H9 (cell line): ENCODE results near the gene ULK4. TPM values are rescaled to one million over a fixed set of nuclear protein-coding genes. Genes with fewer than 3 reads are reported as not detected.

Experiments used
- DNase-seq: peaks from one replicate; pipeline ENCODE4 v3.0.0-alpha.2; 2017
- H2AFZ ChIP-seq: one replicate; pipeline ENCODE4 v1.6.1; 2013; ENCODE audit warnings: mild to moderate bottlenecking, low read length, control low read depth, moderate library complexity
- H2AK5ac ChIP-seq: 2 replicates; pipeline ENCODE4 v1.6.1; 2013; ENCODE audit warnings: low read length, control low read depth, mixed read lengths; ENCODE audit not compliant: insufficient read length
- H2BK120ac ChIP-seq: one replicate; pipeline ENCODE4 v1.6.1; 2013; ENCODE audit warnings: low read depth, mild to moderate bottlenecking, low read length, control low read depth, inconsistent platforms; ENCODE audit not compliant: poor library complexity, severe bottlenecking
- H2BK12ac ChIP-seq: 2 replicates; pipeline ENCODE4 v1.6.1; 2013; ENCODE audit warnings: low read length, control low read depth, mixed read lengths, low read depth; ENCODE audit not compliant: insufficient read length
- H2BK15ac ChIP-seq: 2 replicates; pipeline ENCODE4 v1.6.1; 2013; ENCODE audit warnings: low read depth, low read length, control low read depth
- H2BK20ac ChIP-seq: one replicate; pipeline ENCODE4 v1.6.1; 2013; ENCODE audit warnings: low read depth, mild to moderate bottlenecking, low read length, control low read depth, inconsistent platforms; ENCODE audit not compliant: poor library complexity, severe bottlenecking
- H2BK5ac ChIP-seq: 2 replicates; pipeline ENCODE4 v1.6.1; 2013; ENCODE audit warnings: low read length, control low read depth, mixed read lengths; ENCODE audit not compliant: insufficient read length
- H3K14ac ChIP-seq: 2 replicates; pipeline ENCODE4 v1.6.1; 2013; ENCODE audit warnings: low read length, control low read depth; ENCODE audit not compliant: insufficient read depth
- H3K18ac ChIP-seq: 2 replicates; pipeline ENCODE4 v1.6.1; 2013; ENCODE audit warnings: low read depth, mild to moderate bottlenecking, mixed read lengths, low read length, control low read depth; ENCODE audit not compliant: insufficient read length
- H3K23ac ChIP-seq: 2 replicates; pipeline ENCODE4 v1.6.1; 2013; ENCODE audit warnings: low read length, control low read depth, mixed read lengths, low read depth; ENCODE audit not compliant: insufficient read length
- H3K23me2 ChIP-seq: 2 replicates; pipeline ENCODE4 v1.6.1; 2013; ENCODE audit warnings: low read depth, mild to moderate bottlenecking, mixed read lengths, low read length, control low read depth; ENCODE audit not compliant: insufficient read length, poor library complexity, severe bottlenecking
- H3K27ac ChIP-seq: 2 replicates; pipeline ENCODE4 v1.5.1; 2013; ENCODE audit warnings: low read length, control low read depth, mixed read lengths, low read depth; ENCODE audit not compliant: insufficient read length
- H3K27me3 ChIP-seq: 2 replicates; pipeline ENCODE4 v1.6.1; 2013; ENCODE audit warnings: low read length, control low read depth, inconsistent platforms; ENCODE audit not compliant: insufficient read depth
- H3K4ac ChIP-seq: 2 replicates; pipeline ENCODE4 v1.6.1; 2013; ENCODE audit warnings: low read depth, mild to moderate bottlenecking, control low read depth, inconsistent platforms, low read length, moderate library complexity
- H3K4me1 ChIP-seq: 2 replicates; pipeline ENCODE4 v1.6.1; 2013; ENCODE audit warnings: low read length, control low read depth, inconsistent platforms; ENCODE audit not compliant: insufficient read depth
- H3K4me2 ChIP-seq: 2 replicates; pipeline ENCODE4 v1.6.1; 2013; ENCODE audit warnings: low read length, control low read depth, mixed read lengths; ENCODE audit not compliant: insufficient read length, insufficient read depth
- H3K56ac ChIP-seq: 2 replicates; pipeline ENCODE4 v1.6.1; 2013; ENCODE audit warnings: low read depth, mild to moderate bottlenecking, mixed read lengths, low read length, control low read depth; ENCODE audit not compliant: insufficient read length
- H3K79me1 ChIP-seq: 2 replicates; pipeline ENCODE4 v1.6.1; 2013; ENCODE audit warnings: low read depth, mild to moderate bottlenecking, moderate library complexity, low read length, control low read depth, inconsistent platforms; ENCODE audit not compliant: insufficient read depth, poor library complexity, severe bottlenecking
- H3K79me2 ChIP-seq: 2 replicates; pipeline ENCODE4 v1.6.1; 2013; ENCODE audit warnings: low read length, control low read depth, inconsistent platforms; ENCODE audit not compliant: insufficient read depth
- H3K9ac ChIP-seq: 2 replicates; pipeline ENCODE4 v1.6.1; 2013; ENCODE audit warnings: low read length, control low read depth, mixed read lengths; ENCODE audit not compliant: insufficient read length; ENCODE audit errors: extremely low read depth
- H3K9me3 ChIP-seq: one replicate; pipeline ENCODE4 v1.6.1; 2013; ENCODE audit warnings: low read depth, low read length, inconsistent platforms; ENCODE audit not compliant: control insufficient read depth
- H3T11ph ChIP-seq: one replicate; pipeline ENCODE4 v1.6.1; 2013; ENCODE audit warnings: mild to moderate bottlenecking, low read length, control low read depth, inconsistent platforms
- H4K20me1 ChIP-seq: one replicate; pipeline ENCODE4 v1.6.1; 2013; ENCODE audit not compliant: control insufficient read depth, insufficient read length, insufficient read depth
- H4K5ac ChIP-seq: 2 replicates; pipeline ENCODE4 v1.6.1; 2013; ENCODE audit warnings: low read depth, mild to moderate bottlenecking, mixed read lengths, low read length, control low read depth; ENCODE audit not compliant: insufficient read length
- H4K8ac ChIP-seq: replicated peaks from 2 replicates; pipeline ENCODE4 v1.6.1; 2013; ENCODE audit warnings: low read length, control low read depth, mixed read lengths, low read depth; ENCODE audit not compliant: insufficient read length
- H4K91ac ChIP-seq: 2 replicates; pipeline ENCODE4 v1.6.1; 2013; ENCODE audit warnings: low read depth, mild to moderate bottlenecking, moderate library complexity, mixed read lengths, low read length, control low read depth; ENCODE audit not compliant: insufficient read length
- H3K27ac Mint-ChIP-seq, 3 experiments: 2 replicates in 2 of 3; 3 replicates in 1 of 3; pipeline ENCODE4 v1.8.0; 2020 to 2021; ENCODE audit warnings: mixed read lengths in 3 of 3, mild to moderate bottlenecking in 1 of 3, moderate library complexity in 1 of 3
- H3K27me3 Mint-ChIP-seq: 2 replicates; pipeline ENCODE4 v1.8.0; 2021; ENCODE audit warnings: low read depth, mild to moderate bottlenecking, moderate library complexity, mixed read lengths
- H3K36me3 Mint-ChIP-seq, 3 experiments: 2 replicates in 2 of 3; 3 replicates in 1 of 3; pipeline ENCODE4 v1.8.0; 2020 to 2021; ENCODE audit warnings: low read depth in 3 of 3, mixed read lengths in 3 of 3; ENCODE audit not compliant: insufficient read depth in 1 of 3
- H3K4me1 Mint-ChIP-seq, 2 experiments: 2 replicates each; pipeline ENCODE4 v1.8.0; 2020; ENCODE audit warnings: mixed read lengths in 2 of 2
- H3K4me3 Mint-ChIP-seq, 2 experiments: 2 replicates in 1 of 2; 3 replicates in 1 of 2; pipeline ENCODE4 v1.8.0; 2020 to 2021; ENCODE audit warnings: mild to moderate bottlenecking in 2 of 2, mixed read lengths in 2 of 2, moderate library complexity in 1 of 2
- H3K9me3 Mint-ChIP-seq, 2 experiments: 2 replicates in 1 of 2; 3 replicates in 1 of 2; pipeline ENCODE4 v1.8.0; 2020; ENCODE audit warnings: mild to moderate bottlenecking in 2 of 2, mixed read lengths in 2 of 2, moderate library complexity in 1 of 2
- WGBS: extraction: QIAGEN DNeasy Blood & Tissue Kit; methylation state at CpG from one replicate; pipeline ENCODE4 v1.1.7; 2013; ENCODE audit warnings: missing lambda C conversion rate, low lambda C conversion rate, mixed read lengths; ENCODE audit not compliant: insufficient read length; ENCODE audit errors: extremely low coverage; 5-methylcytosine and 5-hydroxymethylcytosine counted together
- total RNA-seq: library from RNA; stranded (reverse); gene quantifications from 2 replicates; pipeline ENCODE4 v1.2.1, GENCODE V29; 2021
- TF ChIP-seq, protein P1 (sequence below): fragments of 200-600 bp; sonication (generic); conservative IDR thresholded peaks from 3 replicates; pipeline ENCODE4 v1.8.0; 2021; ENCODE audit warnings: antibody characterized with exemption, mild to moderate bottlenecking

ULK4 gene
- total RNA-seq, 1 experiment from 2014 or later: 12.9 TPM

GRCh38 chr3:41966206-41966605, 4.3 kb upstream of the ULK4 start:
- Histone ChIP-seq H3K18ac (no peak overlapping the region), H3K4me2 (no peak overlapping the region), H3K79me1 (no peaks in the 10 kb centered on the region), H4K5ac (no peak overlapping the region), H4K20me1 (no peaks in the 10 kb centered on the region), H3K27ac (no peak overlapping the region), H3K4ac (no peak overlapping the region), H4K91ac (no peak overlapping the region), H2BK15ac (no peak overlapping the region), H2AK5ac (no peak overlapping the region), H3K9me3 (no peaks in the 10 kb centered on the region), H3K27me3 (no peaks in the 10 kb centered on the region), H2AFZ (no peak overlapping the region), H3K23me2 (no peaks in the 10 kb centered on the region), H2BK5ac (no peak overlapping the region), H3K79me2 (no peaks in the 10 kb centered on the region), H3T11ph (no peak overlapping the region), H3K56ac (no peak overlapping the region), H4K8ac (no peak overlapping the region), H2BK12ac (no peak overlapping the region), H3K9ac (no peak overlapping the region), H2BK120ac (no peak overlapping the region), H3K4me1 (no peaks in the 10 kb centered on the region), H3K14ac (no peak overlapping the region), H3K23ac (no peak overlapping the region), H2BK20ac (no peak overlapping the region)
- WGBS: no CpG with 5 or more reads among the region's 6 CpGs
- DNase-seq: no peak
- TF ChIP-seq, protein P1, sequence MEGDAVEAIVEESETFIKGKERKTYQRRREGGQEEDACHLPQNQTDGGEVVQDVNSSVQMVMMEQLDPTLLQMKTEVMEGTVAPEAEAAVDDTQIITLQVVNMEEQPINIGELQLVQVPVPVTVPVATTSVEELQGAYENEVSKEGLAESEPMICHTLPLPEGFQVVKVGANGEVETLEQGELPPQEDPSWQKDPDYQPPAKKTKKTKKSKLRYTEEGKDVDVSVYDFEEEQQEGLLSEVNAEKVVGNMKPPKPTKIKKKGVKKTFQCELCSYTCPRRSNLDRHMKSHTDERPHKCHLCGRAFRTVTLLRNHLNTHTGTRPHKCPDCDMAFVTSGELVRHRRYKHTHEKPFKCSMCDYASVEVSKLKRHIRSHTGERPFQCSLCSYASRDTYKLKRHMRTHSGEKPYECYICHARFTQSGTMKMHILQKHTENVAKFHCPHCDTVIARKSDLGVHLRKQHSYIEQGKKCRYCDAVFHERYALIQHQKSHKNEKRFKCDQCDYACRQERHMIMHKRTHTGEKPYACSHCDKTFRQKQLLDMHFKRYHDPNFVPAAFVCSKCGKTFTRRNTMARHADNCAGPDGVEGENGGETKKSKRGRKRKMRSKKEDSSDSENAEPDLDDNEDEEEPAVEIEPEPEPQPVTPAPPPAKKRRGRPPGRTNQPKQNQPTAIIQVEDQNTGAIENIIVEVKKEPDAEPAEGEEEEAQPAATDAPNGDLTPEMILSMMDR: no peak
- no peaks in the 10 kb centered on the region; a peak in 2 of 5 replicates for H3K9me3 Mint-ChIP-seq
- H3K36me3 Mint-ChIP-seq: no peaks in the 10 kb centered on the region
- H3K27ac Mint-ChIP-seq: no peak overlapping the region; a peak in 1 of 7 replicates
- H3K27me3 Mint-ChIP-seq: peaks cover 5% of the 10 kb centered on the region
- no peak overlapping the region for H3K4me3 Mint-ChIP-seq
- H3K4me1 Mint-ChIP-seq: peaks cover 0 to 13% of the 10 kb centered on the region in 2 experiments; a peak in 3 of 4 replicates
